Suprapubic skin (tissue), 3 donors: ENCODE measurements around the gene GOLGA6D.
"Not testable (repeated sequence)": the region's sequence is repeated elsewhere in the genome, so short reads cannot be mapped to it uniquely, and the experiment has no call there.

Experiments used
- EP300 ChIP-seq: sonication (generic); formaldehyde crosslinking; IDR thresholded peaks from one replicate; pipeline ENCODE4 v1.6.1; 2017; ENCODE audit warnings: antibody characterized with exemption
- TF ChIP-seq, protein P1 (sequence below), 2 donors: fragments of 200-600 bp in 1 of 2; fragments of 450-650 bp in 1 of 2; sonication (generic) in 1 of 2; IDR thresholded peaks; one replicate each; pipeline ENCODE4 v1.5.1; 2016 to 2019; ENCODE audit warnings: antibody characterized with exemption in 2 of 2, mild to moderate bottlenecking in 1 of 2, moderate library complexity in 1 of 2

DNA sequence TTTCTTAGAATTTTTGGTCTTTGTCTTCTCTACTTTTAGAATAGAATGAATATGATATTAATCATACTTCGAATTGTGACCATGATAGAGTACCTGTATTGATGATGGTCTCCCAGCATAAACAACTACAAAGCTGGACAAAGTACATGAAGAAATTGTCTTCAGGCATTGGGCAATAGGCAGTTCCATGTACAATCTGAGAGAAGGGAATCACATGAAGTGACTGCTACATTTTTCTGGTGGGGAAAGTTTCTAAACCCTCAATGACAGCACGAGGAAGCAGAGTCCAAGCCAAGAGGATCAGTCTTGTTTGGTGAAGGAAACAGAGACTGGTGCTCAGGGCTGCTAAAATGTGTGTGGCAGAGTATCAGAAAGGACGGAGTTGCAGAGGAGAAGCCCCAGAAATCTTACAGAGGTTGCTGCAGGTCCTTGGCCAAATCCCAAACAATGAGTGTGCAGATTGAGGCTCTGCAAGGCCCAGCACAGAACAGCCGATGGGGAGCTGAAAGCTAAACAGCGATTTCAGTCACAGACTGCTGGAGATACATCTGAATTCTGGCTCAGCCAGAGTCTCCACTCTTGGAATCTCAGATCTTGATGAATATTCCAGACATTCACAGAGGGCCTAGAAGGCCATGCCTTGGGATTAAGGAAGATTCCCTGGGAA is 36.7 kb downstream of the GOLGA6D start:
- TF ChIP-seq, protein P1, sequence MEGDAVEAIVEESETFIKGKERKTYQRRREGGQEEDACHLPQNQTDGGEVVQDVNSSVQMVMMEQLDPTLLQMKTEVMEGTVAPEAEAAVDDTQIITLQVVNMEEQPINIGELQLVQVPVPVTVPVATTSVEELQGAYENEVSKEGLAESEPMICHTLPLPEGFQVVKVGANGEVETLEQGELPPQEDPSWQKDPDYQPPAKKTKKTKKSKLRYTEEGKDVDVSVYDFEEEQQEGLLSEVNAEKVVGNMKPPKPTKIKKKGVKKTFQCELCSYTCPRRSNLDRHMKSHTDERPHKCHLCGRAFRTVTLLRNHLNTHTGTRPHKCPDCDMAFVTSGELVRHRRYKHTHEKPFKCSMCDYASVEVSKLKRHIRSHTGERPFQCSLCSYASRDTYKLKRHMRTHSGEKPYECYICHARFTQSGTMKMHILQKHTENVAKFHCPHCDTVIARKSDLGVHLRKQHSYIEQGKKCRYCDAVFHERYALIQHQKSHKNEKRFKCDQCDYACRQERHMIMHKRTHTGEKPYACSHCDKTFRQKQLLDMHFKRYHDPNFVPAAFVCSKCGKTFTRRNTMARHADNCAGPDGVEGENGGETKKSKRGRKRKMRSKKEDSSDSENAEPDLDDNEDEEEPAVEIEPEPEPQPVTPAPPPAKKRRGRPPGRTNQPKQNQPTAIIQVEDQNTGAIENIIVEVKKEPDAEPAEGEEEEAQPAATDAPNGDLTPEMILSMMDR (IDR thresholded peaks at IDR 0.05) = not testable (repeated sequence)
- not testable (repeated sequence) for TF ChIP-seq EP300
